OCI-LY3 (cell line): ENCODE data around the gene ZNF555.

Experiments used
- H2AFZ ChIP-seq: fragments of 200-600, 300-600 bp; shearing (Covaris generic); 2 replicates; pipeline ENCODE4 v1.6.0; 2014; ENCODE audit warnings: antibody characterized with exemption, low read depth, low read length
- H3K27ac ChIP-seq: fragments of 200-600, 300-600 bp; sonication (generic); 2 replicates; pipeline ENCODE4 v1.5.1; 2014; ENCODE audit warnings: mild to moderate bottlenecking, low read length, moderate library complexity, mixed read lengths
- H3K27me3 ChIP-seq: fragments of 200-600, 300-600 bp; sonication (generic); 2 replicates; pipeline ENCODE4 v1.6.1; 2014; ENCODE audit warnings: low read depth, low read length, mixed read lengths
- H3K36me3 ChIP-seq: fragments of 200-600, 300-600 bp; sonication (generic); replicated peaks from 2 replicates; pipeline ENCODE3; 2014; ENCODE audit warnings: low read depth, low read length, mixed read lengths
- H3K4me1 ChIP-seq: fragments of 300-600, 200-600 bp; sonication (generic); 2 replicates; pipeline ENCODE4 v1.6.1; 2014; ENCODE audit warnings: low read length, mixed read lengths
- H3K4me2 ChIP-seq: fragments of 200-600, 300-600 bp; sonication (generic); 2 replicates; pipeline ENCODE4 v1.6.1; 2014; ENCODE audit warnings: low read length, mixed read lengths
- H3K4me3 ChIP-seq: fragments of 300-600, 200-600 bp; sonication (generic); 2 replicates; pipeline ENCODE4 v1.5.1; 2014; ENCODE audit warnings: antibody characterized with exemption, mild to moderate bottlenecking, low read length, moderate library complexity
- H3K79me2 ChIP-seq: fragments of 300-600, 200-600 bp; shearing (Covaris generic); 2 replicates; pipeline ENCODE4 v1.6.1; 2014; ENCODE audit warnings: mild to moderate bottlenecking, low read length, mixed read lengths
- H3K9ac ChIP-seq: fragments of 300-600, 200-600 bp; shearing (Covaris generic); 2 replicates; pipeline ENCODE4 v1.6.0; 2014; ENCODE audit warnings: mild to moderate bottlenecking, low read length, moderate library complexity
- H3K9me3 ChIP-seq: fragments of 200-600, 300-600 bp; shearing (Covaris generic); 2 replicates; pipeline ENCODE4 v1.6.1; 2014; ENCODE audit warnings: low read length, mixed read lengths; ENCODE audit not compliant: insufficient read depth
- H4K20me1 ChIP-seq: fragments of 200-600, 300-600 bp; sonication (generic); 2 replicates; pipeline ENCODE4 v1.6.1; 2016; ENCODE audit warnings: low read length, mixed read lengths; ENCODE audit not compliant: insufficient read depth
- CTCF ChIP-seq: fragments of 200-600, 300-600 bp; sonication (generic); IDR thresholded peaks from 2 replicates; pipeline ENCODE4 v1.5.1; 2014; ENCODE audit warnings: antibody characterized with exemption, low read length, low read depth
- EZH2phosphoT487 ChIP-seq: fragments of 200-600 bp; shearing (Covaris generic); IDR thresholded peaks from 2 replicates; pipeline ENCODE4 v1.6.1; 2018; ENCODE audit warnings: antibody characterized with exemption, mixed run types, low read depth

Gene ZNF555

DNA sequence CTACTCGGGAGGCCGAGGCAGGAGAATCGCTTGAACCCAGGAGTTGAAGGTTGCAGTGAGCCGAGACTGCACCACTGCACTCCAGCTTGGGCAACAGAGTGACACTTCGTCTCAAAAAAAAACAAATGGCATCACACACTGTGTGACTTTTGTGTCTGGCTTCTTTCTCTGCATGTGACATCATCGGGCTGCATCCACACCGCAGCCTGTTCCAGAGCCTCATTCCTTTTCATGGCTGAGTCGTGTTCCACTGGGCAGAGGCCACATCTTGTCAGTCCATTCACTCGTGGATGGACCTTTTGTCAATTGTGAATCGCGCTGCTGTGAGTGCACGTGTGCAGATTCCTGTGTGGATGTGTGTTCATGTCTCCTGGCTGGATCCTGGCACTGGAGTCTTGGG is 47.7 kb upstream of the ZNF555 start:
- Histone ChIP-seq H4K20me1 (peaks cover 9% of the 10 kb centered on the region; the same call in 1 of the 2 replicates), H3K27me3 (no peaks in the 10 kb centered on the region), H3K4me1 (no peaks in the 10 kb centered on the region), H3K9ac (no peak overlapping the region), H3K4me2 (no peak overlapping the region), H3K9me3 (no peaks in the 10 kb centered on the region), H3K36me3 (peaks cover 75% of the 10 kb centered on the region), H3K27ac (no peak overlapping the region), H3K79me2 (peaks cover 52% of the 10 kb centered on the region), H2AFZ (no peak overlapping the region), H3K4me3 (no peak overlapping the region)
- TF ChIP-seq EZH2phosphoT487 (no peak), CTCF (no peak)

- Histone ChIP-seq H4K20me1 (peaks cover 8% of the 10 kb centered on the region), H3K27me3 (no peaks in the 10 kb centered on the region), H3K27ac (no peak overlapping the region), H3K4me2 (no peak overlapping the region), H3K4me1 (no peaks in the 10 kb centered on the region), H3K9ac (no peak overlapping the region), H2AFZ (no peak overlapping the region), H3K9me3 (no peaks in the 10 kb centered on the region), H3K79me2 (peaks cover 33% of the 10 kb centered on the region), H3K4me3 (no peak overlapping the region), H3K36me3 (peaks cover 76% of the 10 kb centered on the region)
- TF ChIP-seq EZH2phosphoT487 (no peak), CTCF (no peak)
These were observed 45.2 kb upstream of the ZNF555 start for GRCh38 chr19:2795827-2796658.

DNA sequence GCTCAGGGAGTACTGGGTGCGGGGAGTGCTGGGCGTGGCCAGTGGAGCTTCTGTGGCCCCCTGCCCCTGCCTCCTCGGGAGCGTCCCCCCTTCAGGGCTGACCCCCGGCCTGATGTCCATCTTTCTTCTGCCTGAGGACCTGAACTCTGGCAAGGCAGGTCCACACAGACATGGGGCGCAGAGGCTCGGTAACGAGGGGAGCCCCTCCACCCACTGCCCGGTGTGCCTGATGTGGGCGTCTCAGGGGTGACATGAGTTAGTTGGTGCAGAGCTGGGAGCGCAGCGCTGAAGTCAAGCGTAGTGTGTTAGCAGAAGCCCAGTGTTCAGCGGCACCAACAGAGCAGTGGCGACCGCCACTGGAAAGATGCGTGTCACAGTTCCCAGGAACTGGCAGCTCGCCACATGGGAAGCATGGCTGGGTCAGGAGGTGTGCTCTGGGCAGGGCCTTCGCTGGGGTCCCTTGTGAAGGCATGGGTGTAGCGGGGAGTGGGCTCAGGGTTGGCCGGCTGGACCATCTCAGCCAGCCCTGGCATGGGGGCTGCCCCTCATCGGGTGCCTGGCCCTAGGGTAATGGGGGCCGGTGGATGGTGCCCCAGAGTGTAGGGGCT is 44.5 kb upstream of the ZNF555 start:
- no peaks in the 10 kb centered on the region for H3K4me1 ChIP-seq
- H3K9ac ChIP-seq: no peak overlapping the region
- no peaks in the 10 kb centered on the region for H3K27me3 ChIP-seq
- H3K4me2 ChIP-seq: no peak overlapping the region
- no peak overlapping the region for H2AFZ ChIP-seq
- no peaks in the 10 kb centered on the region for H3K9me3 ChIP-seq
- peaks cover 10% of the 10 kb centered on the region for H4K20me1 ChIP-seq
- peaks cover 33% of the 10 kb centered on the region; the same call in 1 of the 2 replicates for H3K79me2 ChIP-seq
- no peak overlapping the region for H3K27ac ChIP-seq
- TF ChIP-seq EZH2phosphoT487: no peak
- TF ChIP-seq CTCF: no peak
- peaks cover 76% of the 10 kb centered on the region for H3K36me3 ChIP-seq
- H3K4me3 ChIP-seq: no peak overlapping the region

- H3K9me3 ChIP-seq: no peaks in the 10 kb centered on the region
- H3K36me3 ChIP-seq: peaks cover 77% of the 10 kb centered on the region
- no peaks in the 10 kb centered on the region for H3K4me1 ChIP-seq
- H2AFZ ChIP-seq: no peak overlapping the region
- TF ChIP-seq CTCF (no peak), EZH2phosphoT487 (no peak)
- peaks cover 10% of the 10 kb centered on the region for H4K20me1 ChIP-seq
- H3K27me3 ChIP-seq: no peaks in the 10 kb centered on the region
- no peak overlapping the region for H3K9ac ChIP-seq
- H3K4me3 ChIP-seq: no peak overlapping the region
- H3K27ac ChIP-seq: no peak overlapping the region
- no peak overlapping the region for H3K4me2 ChIP-seq
- H3K79me2 ChIP-seq: peaks cover 32% of the 10 kb centered on the region; the same call in 1 of the 2 replicates
These were observed 44.0 kb upstream of the ZNF555 start for GRCh38 chr19:2797280-2797679.
